Measurements from ENCODE around the gene HERC6.
A peak's percentile ranks its signal among the peaks of the same experiment; 100 is the strongest.
"Not testable (repeated sequence)": the region's sequence is repeated elsewhere in the genome, so short reads cannot be mapped to it uniquely, and the experiment has no call there.

Gene HERC6

DNA sequence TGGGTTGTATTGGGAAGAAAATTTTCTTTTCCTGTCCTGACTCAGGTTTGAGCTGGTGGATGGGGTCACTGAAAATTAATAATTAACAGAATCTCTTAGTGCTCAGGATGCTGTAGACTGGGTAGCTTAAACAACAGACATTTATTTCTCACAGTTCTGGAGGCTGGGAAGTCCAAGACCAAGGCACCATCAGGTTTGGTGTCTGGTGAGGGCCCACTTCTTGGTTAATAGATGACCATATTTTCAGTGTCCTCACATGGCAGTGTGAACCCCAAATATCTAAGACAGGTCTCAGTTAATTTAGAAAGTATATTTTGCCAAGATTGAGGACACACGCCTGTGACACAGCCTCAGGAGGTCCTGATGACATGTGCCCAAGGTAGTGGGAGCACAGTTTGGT is 31.1 kb downstream of the HERC6 start:
- Mint-ChIP-seq H3K36me3 (ENCODE audit: insufficient read depth) (peaks cover 13% of the 10 kb centered on the region), H3K4me3 (no peak overlapping the region), H3K27me3 (no peaks in the 10 kb centered on the region), H3K4me1 (no peaks in the 10 kb centered on the region), H3K27ac (ENCODE audit: low read depth) (no peak overlapping the region), H3K9me3 (no peaks in the 10 kb centered on the region)
- ATAC-seq (replicated peaks; ENCODE audit: extremely low read depth, poor library complexity, severe bottlenecking) (no peak), DNase-seq (ENCODE audit: low spot score in 2 of 2) (no peak)

DNA sequence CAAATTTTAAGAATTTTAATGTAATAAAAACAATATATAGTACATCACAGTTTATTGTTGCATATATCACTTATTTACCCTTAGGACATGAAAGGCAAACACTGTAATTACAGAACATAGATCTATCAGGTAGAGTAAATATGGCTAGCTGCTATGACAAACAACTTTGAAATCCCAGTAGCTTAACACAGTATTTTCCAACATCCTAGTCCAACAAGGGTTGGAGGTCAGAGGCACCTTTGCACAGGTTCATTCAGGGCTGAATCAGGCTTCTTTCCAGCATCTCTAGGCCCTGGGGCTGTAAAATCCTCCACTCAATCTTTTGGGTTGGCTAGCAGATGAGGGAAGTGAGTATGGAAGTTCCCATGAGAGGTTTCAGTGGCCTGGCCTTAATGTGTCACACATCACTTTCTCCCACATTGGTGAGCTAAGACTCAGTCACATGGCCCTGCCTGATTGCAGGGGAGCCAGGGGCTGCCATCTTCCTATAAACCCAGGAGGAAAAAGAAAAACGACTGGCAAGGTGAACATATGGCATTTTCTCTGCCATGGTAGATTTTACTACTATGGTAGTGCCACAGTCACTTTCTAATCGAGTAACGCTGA is 32.9 kb downstream of the HERC6 start:
- H3K27me3 Mint-ChIP-seq, result no peaks in the 10 kb centered on the region
- H3K36me3 Mint-ChIP-seq (ENCODE audit: insufficient read depth), result peaks cover 15% of the 10 kb centered on the region
- H3K4me1 Mint-ChIP-seq, result no peaks in the 10 kb centered on the region
- DNase-seq (ENCODE audit: low spot score in 2 of 2), result no peak
- H3K27ac Mint-ChIP-seq (ENCODE audit: low read depth), result no peak overlapping the region
- no peak for ATAC-seq (replicated peaks; ENCODE audit: extremely low read depth, poor library complexity, severe bottlenecking)
- H3K9me3 Mint-ChIP-seq, result no peaks in the 10 kb centered on the region
- no peak overlapping the region for H3K4me3 Mint-ChIP-seq

DNA sequence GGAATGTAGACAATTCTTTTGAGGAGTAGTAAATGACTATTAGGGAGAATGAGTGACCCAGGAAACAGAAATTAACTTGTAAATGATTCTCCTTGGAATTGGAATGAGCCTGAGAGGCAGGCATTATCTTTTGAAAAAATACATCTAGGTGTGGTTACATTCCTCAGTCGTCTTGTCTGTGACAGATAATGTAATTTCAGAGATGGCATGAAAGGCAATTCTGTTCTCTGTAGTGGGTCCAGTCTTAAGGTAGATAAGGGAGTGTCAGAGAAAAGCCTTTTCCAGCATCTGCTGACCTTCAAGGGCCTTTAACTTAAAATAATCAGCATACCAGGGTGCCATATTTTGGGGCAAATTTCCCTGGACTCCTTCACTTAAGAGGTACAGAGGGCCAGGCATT is 35.1 kb downstream of the HERC6 start:
- H3K36me3 Mint-ChIP-seq (ENCODE audit: insufficient read depth), result peaks cover 14% of the 10 kb centered on the region
- H3K27me3 Mint-ChIP-seq, result no peaks in the 10 kb centered on the region
- no peak for ATAC-seq (replicated peaks; ENCODE audit: extremely low read depth, poor library complexity, severe bottlenecking)
- H3K4me3 Mint-ChIP-seq, result no peak overlapping the region
- H3K4me1 Mint-ChIP-seq, result no peaks in the 10 kb centered on the region
- H3K27ac Mint-ChIP-seq (ENCODE audit: low read depth), result no peak overlapping the region
- H3K9me3 Mint-ChIP-seq, result no peaks in the 10 kb centered on the region
- DNase-seq (ENCODE audit: low spot score in 2 of 2), result no peak

DNA sequence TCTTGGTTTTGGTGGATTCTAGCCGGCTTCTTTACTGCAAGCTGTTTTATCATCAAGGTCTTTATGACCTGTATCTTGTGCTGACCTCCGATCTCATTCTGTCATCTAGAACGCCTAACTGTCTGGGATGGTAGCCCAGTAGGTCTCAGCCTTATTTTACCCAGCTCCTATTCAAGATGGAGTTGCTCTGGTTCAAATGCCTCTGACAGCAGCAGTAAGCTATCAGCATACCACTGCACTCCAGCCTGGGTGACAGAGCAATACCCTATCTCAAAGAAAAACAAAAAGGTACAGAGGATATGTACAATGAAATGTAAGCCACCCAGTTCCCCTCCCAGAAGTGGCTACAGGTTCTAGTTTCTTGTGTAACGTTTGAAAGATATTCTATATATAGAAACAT is 36.1 kb downstream of the HERC6 start:
- no peak for ATAC-seq (replicated peaks; ENCODE audit: extremely low read depth, poor library complexity, severe bottlenecking)
- peaks cover 13% of the 10 kb centered on the region for H3K36me3 Mint-ChIP-seq (ENCODE audit: insufficient read depth)
- H3K27me3 Mint-ChIP-seq, result no peaks in the 10 kb centered on the region
- no peak for DNase-seq (ENCODE audit: low spot score in 2 of 2)
- peaks cover 2% of the 10 kb centered on the region for H3K4me1 Mint-ChIP-seq
- no peak overlapping the region for H3K4me3 Mint-ChIP-seq
- H3K9me3 Mint-ChIP-seq, result no peaks in the 10 kb centered on the region
- H3K27ac Mint-ChIP-seq (ENCODE audit: low read depth), result no peak overlapping the region

DNA sequence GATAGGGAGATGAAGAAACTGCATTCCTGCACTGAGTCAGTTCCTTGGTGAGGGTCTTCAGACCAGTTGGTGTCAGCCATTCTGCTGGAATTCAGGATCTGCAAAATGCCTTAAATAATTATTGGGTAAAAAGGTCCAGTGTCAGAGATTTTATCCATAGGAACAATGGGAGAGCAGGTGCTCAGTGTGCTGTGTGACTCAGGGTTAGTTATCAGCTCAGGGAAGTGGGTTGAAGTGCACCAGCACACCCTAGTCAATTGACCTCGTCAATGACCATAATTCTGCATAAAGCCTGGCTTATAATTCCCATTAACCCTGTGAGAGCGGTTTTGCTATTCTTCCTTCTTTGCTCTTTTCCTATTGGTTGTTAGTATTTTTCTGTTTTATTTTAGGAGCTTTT is 37.3 kb downstream of the HERC6 start:
- H3K9me3 Mint-ChIP-seq, result no peaks in the 10 kb centered on the region
- H3K4me3 Mint-ChIP-seq, result no peak overlapping the region
- no peak overlapping the region for H3K27ac Mint-ChIP-seq (ENCODE audit: low read depth)
- H3K36me3 Mint-ChIP-seq (ENCODE audit: insufficient read depth), result peaks cover 9% of the 10 kb centered on the region
- H3K4me1 Mint-ChIP-seq, result peaks cover 6% of the 10 kb centered on the region
- H3K27me3 Mint-ChIP-seq, result no peaks in the 10 kb centered on the region
- no peak for ATAC-seq (replicated peaks; ENCODE audit: extremely low read depth, poor library complexity, severe bottlenecking)
- no peak for DNase-seq (ENCODE audit: low spot score in 2 of 2)

DNA sequence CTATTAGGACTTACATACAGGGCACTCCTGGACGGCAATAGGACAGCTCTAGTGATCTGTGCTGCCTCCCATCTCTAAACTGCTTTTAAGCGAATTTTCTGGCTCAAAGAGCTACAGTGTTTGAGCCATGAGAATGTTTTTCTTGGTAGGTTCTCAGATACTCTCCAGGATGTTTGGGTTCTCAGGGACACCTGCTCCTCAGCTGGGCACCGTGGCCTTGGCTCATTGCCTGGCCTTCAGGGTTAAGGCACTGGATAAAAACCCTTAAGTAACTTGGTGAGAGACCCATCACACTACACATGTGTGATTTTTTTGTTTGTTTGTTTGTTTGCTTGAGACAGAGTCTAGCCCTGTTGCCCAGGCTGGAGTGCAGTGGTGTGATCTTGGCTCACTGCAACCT is 39.8 kb downstream of the HERC6 start:
- no peak overlapping the region for H3K27ac Mint-ChIP-seq (ENCODE audit: low read depth)
- ATAC-seq (replicated peaks; ENCODE audit: extremely low read depth, poor library complexity, severe bottlenecking) (no peak), DNase-seq (ENCODE audit: low spot score in 2 of 2) (no peak)
- peaks cover 12% of the 10 kb centered on the region for H3K36me3 Mint-ChIP-seq (ENCODE audit: insufficient read depth)
- H3K9me3 Mint-ChIP-seq, result no peaks in the 10 kb centered on the region
- no peaks in the 10 kb centered on the region for H3K27me3 Mint-ChIP-seq
- H3K4me1 Mint-ChIP-seq, result peaks cover 6% of the 10 kb centered on the region
- H3K4me3 Mint-ChIP-seq, result no peak overlapping the region

DNA sequence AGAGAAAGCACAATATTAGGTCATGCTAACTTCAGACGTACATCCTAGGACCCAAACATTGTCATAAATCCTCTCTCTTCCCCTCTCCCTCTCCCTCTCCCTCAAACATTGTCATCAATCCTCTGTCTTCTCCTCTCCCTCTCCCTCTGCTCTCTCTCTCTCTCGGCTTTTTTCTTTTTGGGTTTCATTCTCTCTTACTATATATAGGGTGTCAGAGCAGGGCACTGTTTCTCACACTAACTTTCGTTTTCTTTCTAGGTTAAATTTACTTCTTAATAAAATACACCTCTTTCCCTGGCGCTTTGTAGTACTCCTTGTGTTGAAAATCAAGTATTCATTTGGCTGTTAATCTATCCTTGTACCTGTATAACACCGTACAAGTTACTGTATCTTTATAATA is 41.2 kb downstream of the HERC6 start:
- H3K27ac Mint-ChIP-seq (ENCODE audit: low read depth), result peak overlapping the region; percentile 11
- H3K4me1 Mint-ChIP-seq, result peaks cover 6% of the 10 kb centered on the region
- no peaks in the 10 kb centered on the region for H3K9me3 Mint-ChIP-seq
- H3K27me3 Mint-ChIP-seq, result no peaks in the 10 kb centered on the region
- DNase-seq (ENCODE audit: low spot score in 2 of 2) (no peak), ATAC-seq (replicated peaks; ENCODE audit: extremely low read depth, poor library complexity, severe bottlenecking) (no peak)
- no peak overlapping the region for H3K4me3 Mint-ChIP-seq
- peaks cover 12% of the 10 kb centered on the region for H3K36me3 Mint-ChIP-seq (ENCODE audit: insufficient read depth)

DNA sequence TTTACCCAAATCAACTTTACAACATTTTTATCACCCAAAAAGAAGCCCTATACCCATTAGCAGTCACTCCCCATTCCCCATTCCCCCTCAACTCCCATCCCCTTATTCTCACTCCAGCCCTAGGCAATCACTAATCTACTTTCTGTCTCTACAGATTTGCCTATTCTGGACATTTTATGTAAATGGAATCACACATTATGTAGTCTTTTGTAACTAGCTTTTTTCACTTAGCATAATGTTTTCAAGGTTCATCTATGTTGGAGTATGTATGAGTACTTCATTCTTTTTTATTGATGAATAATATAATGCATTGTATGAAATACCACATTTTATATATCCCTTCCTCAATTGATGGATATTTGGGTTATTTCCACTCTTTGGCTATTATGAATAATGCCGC is 42.2 kb downstream of the HERC6 start:
- Mint-ChIP-seq H3K36me3 (ENCODE audit: insufficient read depth) (peaks cover 7% of the 10 kb centered on the region), H3K4me1 (peaks cover 6% of the 10 kb centered on the region)

DNA sequence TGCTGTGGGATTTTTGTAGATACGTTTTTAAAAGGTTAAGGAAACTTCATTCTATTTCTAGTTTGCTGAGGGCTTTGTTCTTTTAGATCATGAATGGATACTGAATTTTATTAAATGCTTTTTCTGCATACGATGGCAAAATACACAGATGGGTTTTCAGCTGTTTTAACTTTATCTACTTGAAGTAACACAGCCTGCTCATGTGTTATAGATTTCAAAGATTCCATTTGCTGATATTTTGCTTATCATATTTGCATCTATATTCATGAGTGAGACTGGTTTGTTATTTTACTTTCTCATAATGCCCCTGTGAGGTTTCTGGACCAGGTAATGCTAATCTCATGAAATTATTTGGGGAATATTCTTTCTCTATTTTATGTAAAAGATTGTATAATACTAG is 43.8 kb downstream of the HERC6 start:
- peaks cover 6% of the 10 kb centered on the region for H3K4me1 Mint-ChIP-seq
- H3K27ac Mint-ChIP-seq (ENCODE audit: low read depth), result no peak overlapping the region
- no peak for DNase-seq (ENCODE audit: low spot score in 2 of 2)
- H3K27me3 Mint-ChIP-seq, result no peaks in the 10 kb centered on the region
- H3K4me3 Mint-ChIP-seq, result no peak overlapping the region
- no peaks in the 10 kb centered on the region for H3K9me3 Mint-ChIP-seq
- H3K36me3 Mint-ChIP-seq (ENCODE audit: insufficient read depth), result peaks cover 7% of the 10 kb centered on the region
- no peak for ATAC-seq (replicated peaks; ENCODE audit: extremely low read depth, poor library complexity, severe bottlenecking)

More for the DNA sequence above, 42.2 kb downstream of the HERC6 start:
- no peaks in the 10 kb centered on the region for H3K27me3 Mint-ChIP-seq
- no peak overlapping the region for H3K27ac Mint-ChIP-seq (ENCODE audit: low read depth)
- no peak overlapping the region for H3K4me3 Mint-ChIP-seq
- DNase-seq (ENCODE audit: low spot score in 2 of 2) (no peak), ATAC-seq (replicated peaks; ENCODE audit: extremely low read depth, poor library complexity, severe bottlenecking) (no peak)
- no peaks in the 10 kb centered on the region for H3K9me3 Mint-ChIP-seq

DNA sequence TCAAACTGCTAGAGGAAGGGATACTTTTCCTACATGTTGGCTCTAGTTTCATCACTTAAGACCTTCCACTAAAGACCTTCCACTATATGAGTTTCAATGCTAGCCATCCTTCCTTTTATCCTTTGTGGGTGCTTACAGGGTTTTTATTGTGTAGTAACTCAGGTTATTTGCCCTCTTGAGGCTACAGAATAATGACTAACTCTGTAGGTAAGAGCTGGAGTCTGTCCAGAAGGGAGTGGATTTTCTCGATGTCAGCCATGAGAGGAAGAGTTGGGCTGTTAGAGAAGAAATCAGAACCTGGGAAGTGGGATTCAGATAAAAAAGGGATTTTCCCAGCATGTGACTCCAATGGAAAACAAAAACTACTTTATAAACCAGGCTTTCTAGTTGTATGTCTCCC is 50.7 kb downstream of the HERC6 start:
- H3K4me1 Mint-ChIP-seq, result no peaks in the 10 kb centered on the region
- H3K36me3 Mint-ChIP-seq (ENCODE audit: insufficient read depth), result peaks cover 4% of the 10 kb centered on the region
- DNase-seq (ENCODE audit: low spot score in 2 of 2), result no peak
- no peaks in the 10 kb centered on the region for H3K27me3 Mint-ChIP-seq
- no peaks in the 10 kb centered on the region for H3K9me3 Mint-ChIP-seq
- H3K4me3 Mint-ChIP-seq, result no peak overlapping the region
- ATAC-seq (replicated peaks; ENCODE audit: extremely low read depth, poor library complexity, severe bottlenecking), result no peak
- peak overlapping the region; percentile 6 for H3K27ac Mint-ChIP-seq (ENCODE audit: low read depth)

DNA sequence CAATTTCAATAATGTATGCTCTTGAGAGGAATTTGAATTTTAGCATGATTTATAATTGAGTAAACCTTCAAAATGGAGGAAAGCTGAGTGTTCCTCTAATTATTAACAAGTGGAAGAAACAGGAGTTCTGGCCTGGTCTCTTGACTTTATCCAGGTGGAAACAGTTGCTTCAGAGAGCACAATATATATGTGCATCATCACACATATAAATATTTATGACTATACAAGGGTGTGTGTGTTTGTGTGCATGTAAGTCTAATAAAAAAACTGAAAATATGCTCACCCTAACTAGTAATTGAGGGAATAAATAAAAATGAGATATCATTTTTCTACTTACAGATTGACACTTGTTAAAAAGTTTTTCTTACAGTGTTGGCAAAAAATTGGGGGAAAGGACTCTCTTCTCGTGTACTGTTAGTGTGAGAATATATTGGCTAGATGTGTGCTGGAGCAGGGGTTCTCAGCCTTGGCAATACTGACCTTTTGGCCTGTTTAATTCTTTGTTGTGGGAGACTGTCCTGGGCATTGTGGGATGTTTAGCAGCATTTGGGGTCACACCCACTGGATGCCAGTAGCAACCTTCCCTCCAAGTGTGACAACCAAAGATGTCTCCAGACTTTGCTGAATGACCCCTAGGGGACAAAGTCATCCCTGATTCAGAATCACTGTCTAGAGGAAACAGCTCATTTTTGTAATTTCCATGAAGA is 57.5 kb downstream of the HERC6 start:
- peaks cover 12% of the 10 kb centered on the region for H3K36me3 Mint-ChIP-seq (ENCODE audit: insufficient read depth)
- H3K4me1 Mint-ChIP-seq, result no peaks in the 10 kb centered on the region
- no peak for ATAC-seq (replicated peaks; ENCODE audit: extremely low read depth, poor library complexity, severe bottlenecking)

DNA sequence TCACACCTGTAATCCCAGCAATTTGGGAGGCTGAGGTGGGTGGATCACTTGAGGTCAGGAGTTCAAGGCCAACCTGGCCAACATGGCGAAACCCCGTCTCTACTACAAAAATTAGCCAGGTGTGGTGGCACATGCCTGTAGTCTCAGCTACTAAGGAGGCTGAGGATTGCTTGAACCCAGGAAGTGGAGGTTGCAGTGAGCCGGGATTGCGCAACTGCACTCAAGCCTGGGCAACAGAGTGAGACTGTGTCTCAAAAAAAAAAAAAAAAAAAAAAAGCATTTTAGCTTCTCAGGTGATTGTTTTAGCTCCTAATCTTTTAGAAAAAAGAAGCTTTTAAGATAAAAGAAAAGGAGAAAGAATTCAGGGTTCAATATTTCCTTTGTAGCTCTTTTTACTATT is 59.2 kb downstream of the HERC6 start:
- not testable (repeated sequence) for DNase-seq (ENCODE audit: low spot score in 2 of 2); H3K9me3 Mint-ChIP-seq; H3K27ac Mint-ChIP-seq (ENCODE audit: low read depth); H3K4me3 Mint-ChIP-seq; H3K4me1 Mint-ChIP-seq; ATAC-seq (replicated peaks; ENCODE audit: extremely low read depth, poor library complexity, severe bottlenecking); H3K27me3 Mint-ChIP-seq
- H3K36me3 Mint-ChIP-seq (ENCODE audit: insufficient read depth), result peaks cover 12% of the 10 kb centered on the region

More for the DNA sequence above, 57.5 kb downstream of the HERC6 start:
- DNase-seq (ENCODE audit: low spot score in 2 of 2), result no peak
- Mint-ChIP-seq H3K4me3 (no peak overlapping the region), H3K9me3 (no peaks in the 10 kb centered on the region), H3K27me3 (no peaks in the 10 kb centered on the region), H3K27ac (ENCODE audit: low read depth) (no peak overlapping the region)

DNA sequence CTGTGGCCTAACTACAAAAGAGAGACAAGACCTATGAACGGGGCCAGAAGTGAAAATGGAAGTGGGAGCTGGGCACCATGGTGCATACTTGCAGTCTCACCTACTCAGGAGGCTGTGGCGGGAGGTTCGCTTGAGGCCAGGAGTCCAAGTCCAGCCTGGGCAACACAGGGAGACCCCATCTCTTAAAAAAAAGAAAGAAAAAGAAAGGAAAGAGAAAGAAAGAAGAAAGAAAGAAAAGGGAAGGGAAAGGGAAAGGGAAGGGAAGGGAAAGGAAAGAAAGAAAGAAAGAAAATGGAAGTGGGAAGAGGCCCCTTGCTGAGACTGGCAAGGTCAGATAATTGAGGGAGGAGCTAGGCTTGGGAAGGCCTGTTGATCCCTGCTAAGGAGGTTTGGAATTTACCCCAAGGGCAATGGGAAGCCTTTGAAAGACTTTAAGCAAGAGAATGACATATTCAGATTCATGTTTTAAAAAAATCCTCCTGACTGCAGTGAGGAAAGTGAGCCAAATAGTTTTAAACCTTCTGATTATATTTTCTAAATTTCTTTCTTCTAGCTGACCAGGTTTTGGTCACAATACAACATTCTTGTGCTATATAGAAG is 60.6 kb downstream of the HERC6 start:
- Mint-ChIP-seq H3K4me1 (no peaks in the 10 kb centered on the region), H3K36me3 (ENCODE audit: insufficient read depth) (peaks cover 14% of the 10 kb centered on the region), H3K4me3 (no peak overlapping the region), H3K27ac (ENCODE audit: low read depth) (peak overlapping the region; percentile 88), H3K27me3 (no peaks in the 10 kb centered on the region), H3K9me3 (no peaks in the 10 kb centered on the region)
- no peak for ATAC-seq (replicated peaks; ENCODE audit: extremely low read depth, poor library complexity, severe bottlenecking)
- no peak for DNase-seq (ENCODE audit: low spot score in 2 of 2)

All from central memory CD8-positive, alpha-beta T cell (primary cell).